DND-41 (cell line): ENCODE results near the gene DPEP1.
"Not testable (repeated sequence)": the region's sequence is repeated elsewhere in the genome, so short reads cannot be mapped to it uniquely, and the experiment has no call there.

Experiments
- ATAC-seq: fragments of 200-7000 bp; cut with Tn5 transposase; 3 replicates; pipeline ENCODE4 v1.9.1; 2021; ENCODE audit warnings: low read depth; ENCODE audit not compliant: insufficient read depth
- DNase-seq: peaks from one replicate; pipeline ENCODE4 v3.0.0-alpha.2; 2020
- H2AFZ ChIP-seq: 2 replicates; pipeline ENCODE4 v1.6.0; 2012; ENCODE audit warnings: low read depth, low read length
- H3K27ac ChIP-seq: 2 replicates; pipeline ENCODE4 v1.5.1; 2012; ENCODE audit warnings: low read length, inconsistent platforms
- H3K27me3 ChIP-seq: fragments of 200-600 bp; sonication (generic); 2 replicates; pipeline ENCODE4 v1.6.0; 2012; ENCODE audit warnings: low read length, mild to moderate bottlenecking, inconsistent platforms; ENCODE audit not compliant: insufficient read depth, poor library complexity
- H3K36me3 ChIP-seq: 2 replicates; pipeline ENCODE4 v1.5.1; 2012; ENCODE audit warnings: low read length, inconsistent platforms; ENCODE audit not compliant: insufficient read depth
- H3K4me1 ChIP-seq: 2 replicates; pipeline ENCODE4 v1.5.1; 2012; ENCODE audit warnings: mild to moderate bottlenecking, low read length; ENCODE audit not compliant: insufficient read depth
- H3K4me2 ChIP-seq: 2 replicates; pipeline ENCODE4 v1.6.0; 2012; ENCODE audit warnings: mild to moderate bottlenecking, moderate library complexity, low read length, inconsistent platforms; ENCODE audit not compliant: insufficient read depth
- H3K4me3 ChIP-seq, 2 experiments: fragments of 200-600 bp in 1 of 2; shearing (Covaris generic) in 1 of 2; 2 replicates each; pipeline ENCODE4 v1.5.1; 2012 to 2016; ENCODE audit warnings: inconsistent platforms in 2 of 2, low read length in 2 of 2, mild to moderate bottlenecking in 2 of 2, low read depth in 1 of 2, moderate library complexity in 1 of 2
- H3K79me2 ChIP-seq: 2 replicates; pipeline ENCODE4 v1.6.0; 2012; ENCODE audit warnings: low read length, inconsistent platforms; ENCODE audit not compliant: insufficient read depth
- H3K9ac ChIP-seq: 2 replicates; pipeline ENCODE4 v1.6.0; 2012; ENCODE audit warnings: low read depth, mild to moderate bottlenecking, inconsistent platforms, low read length, moderate library complexity
- H3K9me3 ChIP-seq: 2 replicates; pipeline ENCODE4 v1.5.1; 2012; ENCODE audit warnings: low read length, moderate library complexity, mild to moderate bottlenecking, inconsistent platforms; ENCODE audit not compliant: insufficient read depth, severe bottlenecking
- H4K20me1 ChIP-seq: 2 replicates; pipeline ENCODE4 v1.6.0; 2012; ENCODE audit warnings: low read length; ENCODE audit not compliant: insufficient read depth
- CTCF ChIP-seq: IDR thresholded peaks from 2 replicates; pipeline ENCODE4 v1.5.1; 2012; ENCODE audit warnings: borderline replicate concordance, low read length, moderate library complexity, mild to moderate bottlenecking; ENCODE audit not compliant: poor library complexity, severe bottlenecking; ENCODE audit errors: extremely low read depth
- EZH2 ChIP-seq: IDR thresholded peaks from 3 replicates; pipeline ENCODE4 v1.6.1; 2012; ENCODE audit warnings: borderline replicate concordance, low read depth, mild to moderate bottlenecking, moderate library complexity, low read length, inconsistent platforms; ENCODE audit not compliant: severe bottlenecking

The DPEP1 gene

GRCh38 chr16:89584768-89585549 lies 28.5 kb upstream of the DPEP1 start:
- Histone ChIP-seq H3K27ac (no peak overlapping the region), H3K36me3 (peaks cover 34% of the 10 kb centered on the region), H3K9me3 (peaks cover 18% of the 10 kb centered on the region)

GRCh38 chr16:89586218-89586617 lies 27.2 kb upstream of the DPEP1 start:
- ATAC-seq, result no peak
- TF ChIP-seq CTCF, result no peak
- no peak for TF ChIP-seq EZH2
- Histone ChIP-seq H3K4me1 (no peaks in the 10 kb centered on the region), H3K36me3 (peaks cover 28% of the 10 kb centered on the region), H3K4me3 (no peak overlapping the region), H3K27me3 (no peaks in the 10 kb centered on the region), H3K27ac (no peak overlapping the region), H3K79me2 (no peaks in the 10 kb centered on the region), H4K20me1 (no peaks in the 10 kb centered on the region), H3K9ac (no peak overlapping the region), H3K9me3 (peaks cover 14% of the 10 kb centered on the region), H3K4me2 (no peak overlapping the region), H2AFZ (no peak overlapping the region)
- no peak for DNase-seq

More at GRCh38 chr16:89584768-89585549, 28.5 kb upstream of the DPEP1 start:
- 0 out of 3 replicates have a peak, but pooled peaks have one; percentile 18 for ATAC-seq
- Histone ChIP-seq H3K27me3 (no peaks in the 10 kb centered on the region), H3K4me3 (no peak overlapping the region), H3K9ac (no peak overlapping the region), H4K20me1 (no peaks in the 10 kb centered on the region), H3K79me2 (no peaks in the 10 kb centered on the region), H3K4me1 (no peaks in the 10 kb centered on the region), H3K4me2 (no peak overlapping the region), H2AFZ (no peak overlapping the region)
- TF ChIP-seq EZH2, result no peak
- no peak for DNase-seq

- Histone ChIP-seq H3K27ac (no peak overlapping the region), H3K79me2 (no peaks in the 10 kb centered on the region)
Observed at GRCh38 chr16:89586853-89587252, 26.6 kb upstream of the DPEP1 start.

GRCh38 chr16:89587676-89588075 lies 25.8 kb upstream of the DPEP1 start:
- H3K36me3 ChIP-seq, result peaks cover 28% of the 10 kb centered on the region
- not testable (repeated sequence) for H4K20me1 ChIP-seq, H3K27me3 ChIP-seq, DNase-seq, H3K4me2 ChIP-seq, H3K4me3 ChIP-seq, H3K4me1 ChIP-seq, H3K9ac ChIP-seq, H3K79me2 ChIP-seq, H2AFZ ChIP-seq, H3K27ac ChIP-seq, ATAC-seq
- H3K9me3 ChIP-seq, result peaks cover 14% of the 10 kb centered on the region

More at GRCh38 chr16:89586853-89587252, 26.6 kb upstream of the DPEP1 start:
- Histone ChIP-seq H2AFZ (no peak overlapping the region), H3K4me3 (no peak overlapping the region), H3K9ac (no peak overlapping the region), H4K20me1 (no peaks in the 10 kb centered on the region), H3K9me3 (peaks cover 14% of the 10 kb centered on the region), H3K4me2 (no peak overlapping the region), H3K36me3 (peaks cover 28% of the 10 kb centered on the region), H3K27me3 (no peaks in the 10 kb centered on the region), H3K4me1 (no peaks in the 10 kb centered on the region)
- DNase-seq (no peak), ATAC-seq (0 out of 3 replicates have a peak, but pooled peaks have one; percentile 13)
- no peak for TF ChIP-seq EZH2
- no peak for TF ChIP-seq CTCF
